ENCODE results near the gene SASH1.

DNA sequence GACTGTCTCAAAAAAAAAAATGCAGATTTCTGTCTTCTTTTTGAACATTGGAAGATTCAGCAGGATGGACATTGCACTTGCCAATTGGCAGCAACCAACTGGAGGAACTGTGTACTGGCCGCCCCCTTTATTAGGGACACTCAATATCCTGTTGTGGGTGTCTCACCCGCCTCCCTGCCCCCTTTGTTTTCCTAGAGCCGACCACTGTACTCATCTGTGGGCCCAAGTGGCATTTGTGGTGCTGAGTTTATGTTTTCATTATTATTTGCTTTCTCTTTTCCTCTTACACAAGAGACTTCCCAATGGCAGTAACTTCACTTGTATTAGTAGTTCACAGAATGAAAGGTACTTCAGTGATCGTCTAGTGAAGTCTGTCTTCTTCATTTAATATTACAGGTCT is 125.3 kb downstream of the SASH1 start:
- TF ChIP-seq CTCF (conservative IDR thresholded peaks at IDR 0.05; ENCODE audit: low read depth, low read length) = no peak
- no peak for TF ChIP-seq EZH2 (IDR thresholded peaks at IDR 0.05; ENCODE audit: borderline replicate concordance, low read depth, low read length, poor library complexity, severe bottlenecking)

All from A673 (cell line).